ENCODE results near the gene BAIAP2. TPM values are rescaled to one million over a fixed set of nuclear protein-coding genes. Genes with fewer than 3 reads are reported as not detected.

Gene BAIAP2
- total RNA-seq, 1 donor from 2014 or later: 51.4 TPM

- no peak overlapping the region for H3K4me3 ChIP-seq (ENCODE audit: insufficient read depth, low read depth, low read length)
- H3K9me3 Mint-ChIP-seq (ENCODE audit: unreplicated experiment): no peaks in the 10 kb centered on the region
- no peak overlapping the region for H2AFZ ChIP-seq (ENCODE audit: low read depth, low read length)
- peaks cover 17% of the 10 kb centered on the region for H3K4me1 Mint-ChIP-seq (ENCODE audit: low read depth, unreplicated experiment)
- no peak overlapping the region for H3K27ac ChIP-seq (ENCODE audit: low read depth, low read length)
- TF ChIP-seq EZH2 (IDR thresholded peaks at IDR 0.05; ENCODE audit: insufficient read depth, low read length): no peak
- TF ChIP-seq, protein P1, sequence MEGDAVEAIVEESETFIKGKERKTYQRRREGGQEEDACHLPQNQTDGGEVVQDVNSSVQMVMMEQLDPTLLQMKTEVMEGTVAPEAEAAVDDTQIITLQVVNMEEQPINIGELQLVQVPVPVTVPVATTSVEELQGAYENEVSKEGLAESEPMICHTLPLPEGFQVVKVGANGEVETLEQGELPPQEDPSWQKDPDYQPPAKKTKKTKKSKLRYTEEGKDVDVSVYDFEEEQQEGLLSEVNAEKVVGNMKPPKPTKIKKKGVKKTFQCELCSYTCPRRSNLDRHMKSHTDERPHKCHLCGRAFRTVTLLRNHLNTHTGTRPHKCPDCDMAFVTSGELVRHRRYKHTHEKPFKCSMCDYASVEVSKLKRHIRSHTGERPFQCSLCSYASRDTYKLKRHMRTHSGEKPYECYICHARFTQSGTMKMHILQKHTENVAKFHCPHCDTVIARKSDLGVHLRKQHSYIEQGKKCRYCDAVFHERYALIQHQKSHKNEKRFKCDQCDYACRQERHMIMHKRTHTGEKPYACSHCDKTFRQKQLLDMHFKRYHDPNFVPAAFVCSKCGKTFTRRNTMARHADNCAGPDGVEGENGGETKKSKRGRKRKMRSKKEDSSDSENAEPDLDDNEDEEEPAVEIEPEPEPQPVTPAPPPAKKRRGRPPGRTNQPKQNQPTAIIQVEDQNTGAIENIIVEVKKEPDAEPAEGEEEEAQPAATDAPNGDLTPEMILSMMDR (IDR thresholded peaks at IDR 0.05; ENCODE audit: insufficient read depth, low read depth, low read length): no peak
- no peak overlapping the region for H3K4me2 ChIP-seq (ENCODE audit: low read length)
- FAIRE-seq (no peak), DNase-seq (ENCODE audit: low read depth) (no peak)
- no peak overlapping the region for H3K9ac ChIP-seq (ENCODE audit: low read length)
- peaks cover 6% of the 10 kb centered on the region for H3K36me3 ChIP-seq (ENCODE audit: insufficient read depth, low read length)
- peaks cover 7% of the 10 kb centered on the region for H3K36me3 Mint-ChIP-seq (ENCODE audit: low read depth, unreplicated experiment)
- H3K27me3 ChIP-seq (ENCODE audit: insufficient read depth, low read length): no peaks in the 10 kb centered on the region
- no peaks in the 10 kb centered on the region for H3K9me3 ChIP-seq (ENCODE audit: insufficient read depth, low read depth, low read length)
- peaks cover 30% of the 10 kb centered on the region for H4K20me1 ChIP-seq (ENCODE audit: insufficient read depth, low read length)
- H3K79me2 ChIP-seq (ENCODE audit: insufficient read depth, low read length): no peaks in the 10 kb centered on the region
- no peaks in the 10 kb centered on the region for H3K27me3 Mint-ChIP-seq (ENCODE audit: low read depth, unreplicated experiment)
- peaks cover 23% of the 10 kb centered on the region for H3K4me1 ChIP-seq (ENCODE audit: insufficient read depth, low read length)
- no peak overlapping the region for H3K4me3 Mint-ChIP-seq (ENCODE audit: unreplicated experiment)
- no peak overlapping the region for H3K27ac Mint-ChIP-seq (ENCODE audit: unreplicated experiment)
Observed at GRCh38 chr17:81091154-81091553, 56.2 kb downstream of the BAIAP2 start.

DNA sequence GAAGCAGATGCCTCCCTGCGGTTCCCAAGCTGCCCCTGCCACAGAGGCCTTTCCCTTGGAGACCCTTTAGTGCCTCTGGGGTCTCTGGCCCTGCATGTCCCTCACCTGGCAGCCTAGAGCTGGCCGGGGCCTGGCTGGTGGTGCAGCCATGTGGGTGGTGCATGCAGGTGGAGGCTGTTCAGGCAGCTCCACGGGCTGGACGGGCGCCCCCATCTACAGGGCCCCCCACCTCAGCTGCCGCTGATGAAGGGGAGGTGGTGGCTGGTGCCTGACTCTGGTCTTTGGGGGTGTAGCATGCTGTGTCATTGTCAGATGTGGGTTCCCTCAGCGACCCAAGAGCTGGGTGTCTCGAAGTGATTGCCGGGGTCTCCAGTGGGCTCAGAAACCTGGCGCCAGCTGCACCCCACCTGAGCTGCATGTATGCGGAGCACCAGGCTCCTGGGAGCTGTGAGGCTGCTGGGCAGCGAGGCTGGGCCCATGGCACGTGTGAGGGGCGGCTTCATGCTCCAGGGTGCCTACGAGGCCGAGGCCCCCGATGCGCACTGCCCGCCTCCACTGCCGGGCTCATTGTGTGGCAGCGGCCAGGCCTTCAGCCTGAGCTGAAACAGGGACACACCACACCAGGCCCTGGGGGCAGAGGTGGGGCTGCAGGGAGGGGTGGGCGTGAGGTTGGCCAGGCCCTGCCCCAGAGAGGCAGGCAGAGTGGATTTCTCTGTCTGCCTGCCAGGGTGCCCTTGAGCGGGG lies 57.0 kb downstream of the BAIAP2 start:
- DNase-seq (ENCODE audit: low read depth) (no peak), FAIRE-seq (no peak)
- Histone ChIP-seq H3K4me2 (ENCODE audit: low read length) (no peak overlapping the region), H2AFZ (ENCODE audit: low read depth, low read length) (no peak overlapping the region), H3K36me3 (ENCODE audit: insufficient read depth, low read length) (peaks cover 6% of the 10 kb centered on the region), H3K27me3 (ENCODE audit: insufficient read depth, low read length) (no peaks in the 10 kb centered on the region), H3K9ac (ENCODE audit: low read length) (no peak overlapping the region), H3K27ac (ENCODE audit: low read depth, low read length) (no peak overlapping the region), H3K4me1 (ENCODE audit: insufficient read depth, low read length) (peaks cover 31% of the 10 kb centered on the region), H3K4me3 (ENCODE audit: insufficient read depth, low read depth, low read length) (no peak overlapping the region), H4K20me1 (ENCODE audit: insufficient read depth, low read length) (peaks cover 30% of the 10 kb centered on the region), H3K9me3 (ENCODE audit: insufficient read depth, low read depth, low read length) (no peaks in the 10 kb centered on the region), H3K79me2 (ENCODE audit: insufficient read depth, low read length) (no peaks in the 10 kb centered on the region)
- H3K4me3 Mint-ChIP-seq (ENCODE audit: unreplicated experiment): no peak overlapping the region
- H3K27me3 Mint-ChIP-seq (ENCODE audit: low read depth, unreplicated experiment): no peaks in the 10 kb centered on the region
- no peak for TF ChIP-seq EZH2 (IDR thresholded peaks at IDR 0.05; ENCODE audit: insufficient read depth, low read length)
- TF ChIP-seq, protein P1 (IDR thresholded peaks at IDR 0.05; ENCODE audit: insufficient read depth, low read depth, low read length): no peak
- no peaks in the 10 kb centered on the region for H3K9me3 Mint-ChIP-seq (ENCODE audit: unreplicated experiment)
- no peak overlapping the region for H3K27ac Mint-ChIP-seq (ENCODE audit: unreplicated experiment)
- peaks cover 7% of the 10 kb centered on the region for H3K36me3 Mint-ChIP-seq (ENCODE audit: low read depth, unreplicated experiment)
- peaks cover 24% of the 10 kb centered on the region for H3K4me1 Mint-ChIP-seq (ENCODE audit: low read depth, unreplicated experiment)

GRCh38 chr17:81092518-81093095 lies 57.7 kb downstream of the BAIAP2 start:
- Histone ChIP-seq H2AFZ (ENCODE audit: low read depth, low read length) (no peak overlapping the region), H3K4me1 (ENCODE audit: insufficient read depth, low read length) (peaks cover 37% of the 10 kb centered on the region), H3K9ac (ENCODE audit: low read length) (no peak overlapping the region), H3K4me2 (ENCODE audit: low read length) (no peak overlapping the region), H4K20me1 (ENCODE audit: insufficient read depth, low read length) (peaks cover 30% of the 10 kb centered on the region), H3K36me3 (ENCODE audit: insufficient read depth, low read length) (peaks cover 6% of the 10 kb centered on the region), H3K79me2 (ENCODE audit: insufficient read depth, low read length) (no peaks in the 10 kb centered on the region), H3K9me3 (ENCODE audit: insufficient read depth, low read depth, low read length) (no peaks in the 10 kb centered on the region), H3K27me3 (ENCODE audit: insufficient read depth, low read length) (no peaks in the 10 kb centered on the region), H3K4me3 (ENCODE audit: insufficient read depth, low read depth, low read length) (no peak overlapping the region), H3K27ac (ENCODE audit: low read depth, low read length) (no peak overlapping the region)
- Mint-ChIP-seq H3K4me1 (ENCODE audit: low read depth, unreplicated experiment) (peaks cover 25% of the 10 kb centered on the region), H3K9me3 (ENCODE audit: unreplicated experiment) (no peaks in the 10 kb centered on the region), H3K27ac (ENCODE audit: unreplicated experiment) (no peak overlapping the region), H3K27me3 (ENCODE audit: low read depth, unreplicated experiment) (no peaks in the 10 kb centered on the region), H3K36me3 (ENCODE audit: low read depth, unreplicated experiment) (peaks cover 6% of the 10 kb centered on the region), H3K4me3 (ENCODE audit: unreplicated experiment) (no peak overlapping the region)
- no peak for TF ChIP-seq EZH2 (IDR thresholded peaks at IDR 0.05; ENCODE audit: insufficient read depth, low read length)
- TF ChIP-seq, protein P1 (IDR thresholded peaks at IDR 0.05; ENCODE audit: insufficient read depth, low read depth, low read length): no peak
- FAIRE-seq (no peak), DNase-seq (ENCODE audit: low read depth) (no peak)
